Measurements from ENCODE around the gene HAAO. TPM values are rescaled to one million over a fixed set of nuclear protein-coding genes. Genes with fewer than 3 reads are reported as not detected.

Gene HAAO
- total RNA-seq (0.30 and 0.39 TPM in 2 replicates), polyA plus RNA-seq (0.43 and 0.79 TPM in 2 replicates)

- Histone ChIP-seq H3K9me3 (ENCODE audit: low read depth) (no peaks in the 10 kb centered on the region), H3K27ac (no peak within 1 kb of the TSS), H3K27me3 (peaks cover 16% of the 10 kb centered on the region), H3K4me1 (ENCODE audit: low read depth) (no peaks in the 10 kb centered on the region), H3K36me3 (no peaks in the 10 kb centered on the region), H3K4me3 (peak within 1 kb of the TSS; percentile 20)
- peak; percentile 33 to 54 for DNase-seq (ENCODE audit: low read depth in 1 of 2, low spot score in 1 of 2)
- TF ChIP-seq, protein P1, sequence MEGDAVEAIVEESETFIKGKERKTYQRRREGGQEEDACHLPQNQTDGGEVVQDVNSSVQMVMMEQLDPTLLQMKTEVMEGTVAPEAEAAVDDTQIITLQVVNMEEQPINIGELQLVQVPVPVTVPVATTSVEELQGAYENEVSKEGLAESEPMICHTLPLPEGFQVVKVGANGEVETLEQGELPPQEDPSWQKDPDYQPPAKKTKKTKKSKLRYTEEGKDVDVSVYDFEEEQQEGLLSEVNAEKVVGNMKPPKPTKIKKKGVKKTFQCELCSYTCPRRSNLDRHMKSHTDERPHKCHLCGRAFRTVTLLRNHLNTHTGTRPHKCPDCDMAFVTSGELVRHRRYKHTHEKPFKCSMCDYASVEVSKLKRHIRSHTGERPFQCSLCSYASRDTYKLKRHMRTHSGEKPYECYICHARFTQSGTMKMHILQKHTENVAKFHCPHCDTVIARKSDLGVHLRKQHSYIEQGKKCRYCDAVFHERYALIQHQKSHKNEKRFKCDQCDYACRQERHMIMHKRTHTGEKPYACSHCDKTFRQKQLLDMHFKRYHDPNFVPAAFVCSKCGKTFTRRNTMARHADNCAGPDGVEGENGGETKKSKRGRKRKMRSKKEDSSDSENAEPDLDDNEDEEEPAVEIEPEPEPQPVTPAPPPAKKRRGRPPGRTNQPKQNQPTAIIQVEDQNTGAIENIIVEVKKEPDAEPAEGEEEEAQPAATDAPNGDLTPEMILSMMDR (IDR thresholded peaks at IDR 0.05; ENCODE audit: low read depth, low read length), result peak; percentile 22
Measured at GRCh38 chr2:42792583-42793333, at the start of gene HAAO. HAAO (minus strand) TSS chr2:42792583; CDS start chr2:42792536, 47 bp downstream.

DNA sequence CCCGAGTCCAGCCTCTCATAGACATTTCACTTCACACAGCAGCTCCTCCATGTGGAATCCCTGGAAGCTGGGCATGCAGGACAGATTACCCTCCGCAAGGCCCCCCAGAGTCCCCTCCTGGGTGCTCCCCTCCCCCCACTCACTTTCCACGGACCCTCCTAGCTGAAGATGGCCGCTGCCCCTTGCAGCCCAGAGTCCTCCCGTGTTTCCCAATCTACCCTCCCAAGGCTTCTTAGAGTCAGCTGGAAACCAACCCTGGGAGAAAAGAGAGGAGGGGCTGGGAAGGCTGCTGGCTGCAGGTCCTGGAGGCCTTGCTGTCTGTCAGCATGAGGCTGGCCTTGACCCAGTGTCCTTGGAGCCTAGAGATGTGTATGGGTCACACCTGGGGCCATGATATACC, 49.0 kb upstream of the HAAO start:
- no peaks in the 10 kb centered on the region for H3K27me3 ChIP-seq
- TF ChIP-seq, protein P1 (IDR thresholded peaks at IDR 0.05; ENCODE audit: low read depth, low read length), result no peak

DNA sequence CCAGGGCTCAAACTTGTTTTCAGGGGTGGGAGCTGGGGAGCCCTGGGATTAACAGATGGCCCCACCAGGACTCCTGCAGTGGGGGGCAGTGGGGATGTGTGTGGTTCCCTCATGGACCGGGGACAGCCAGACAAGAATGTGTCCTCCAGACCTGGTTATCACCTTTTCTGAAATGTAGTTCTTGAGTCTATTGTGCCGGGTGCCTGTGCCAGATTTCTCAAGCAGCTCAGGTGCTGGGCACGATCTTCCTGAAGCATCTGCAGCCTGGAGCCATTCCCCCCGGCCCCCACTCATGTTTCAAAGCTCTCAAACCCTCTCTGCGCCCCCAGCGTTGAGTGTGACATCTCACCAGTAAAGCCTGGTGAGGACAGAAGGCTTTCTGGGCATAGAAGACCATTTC, 48.4 kb upstream of the HAAO start:
- no peak overlapping the region for H3K4me3 ChIP-seq
- no peaks in the 10 kb centered on the region for H3K4me1 ChIP-seq (ENCODE audit: low read depth)
- H3K27ac ChIP-seq, result no peak overlapping the region
- H3K9me3 ChIP-seq (ENCODE audit: low read depth), result no peaks in the 10 kb centered on the region
- no peaks in the 10 kb centered on the region for H3K36me3 ChIP-seq
- no peaks in the 10 kb centered on the region for H3K27me3 ChIP-seq
- DNase-seq (ENCODE audit: low read depth in 1 of 2, low spot score in 1 of 2), result no peak
- TF ChIP-seq, protein P1 (IDR thresholded peaks at IDR 0.05; ENCODE audit: low read depth, low read length), result no peak

More for the DNA sequence above, 49.0 kb upstream of the HAAO start:
- Histone ChIP-seq H3K36me3 (no peaks in the 10 kb centered on the region), H3K9me3 (ENCODE audit: low read depth) (no peaks in the 10 kb centered on the region), H3K4me3 (no peak overlapping the region), H3K4me1 (ENCODE audit: low read depth) (no peaks in the 10 kb centered on the region), H3K27ac (no peak overlapping the region)
- DNase-seq (ENCODE audit: low read depth in 1 of 2, low spot score in 1 of 2), result no peak

DNA sequence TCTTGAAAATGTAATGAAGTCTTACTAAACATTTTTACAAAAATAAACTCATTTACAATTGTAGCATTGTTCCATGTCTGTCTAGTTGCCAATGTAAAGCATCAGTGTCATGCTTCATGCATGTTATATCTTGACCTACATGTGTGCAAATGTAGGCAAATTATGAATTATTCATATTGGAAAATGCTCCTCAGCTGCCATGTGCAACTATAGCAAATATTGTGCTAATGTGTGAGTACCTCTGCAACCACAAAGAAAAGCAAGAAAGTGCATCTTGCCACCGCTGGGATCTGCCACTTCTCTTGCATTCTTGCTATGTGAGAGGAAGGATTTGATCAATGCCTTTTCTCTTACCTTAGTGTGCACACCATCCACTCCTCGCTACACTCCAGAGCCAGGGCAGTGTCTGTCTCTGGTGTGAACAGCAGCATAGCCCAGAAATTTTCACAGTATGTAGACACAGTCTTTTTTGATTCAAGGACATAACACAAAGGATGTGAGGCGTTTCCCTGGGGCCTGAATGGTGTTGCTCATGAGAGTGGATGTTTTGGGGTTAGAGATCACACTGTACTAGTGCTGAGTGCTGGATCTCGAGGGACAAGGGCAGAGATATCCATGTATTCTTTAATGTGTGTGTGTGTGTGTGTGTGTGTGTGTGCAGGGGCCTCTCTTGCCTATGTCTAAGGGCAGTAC, 47.6 kb upstream of the HAAO start:
- peak in 1 of 2 donors; percentile 15 for DNase-seq (ENCODE audit: low read depth in 1 of 2, low spot score in 1 of 2)
- Histone ChIP-seq H3K27ac (no peak overlapping the region), H3K27me3 (no peaks in the 10 kb centered on the region), H3K4me1 (ENCODE audit: low read depth) (no peaks in the 10 kb centered on the region), H3K4me3 (no peak overlapping the region), H3K36me3 (no peaks in the 10 kb centered on the region), H3K9me3 (ENCODE audit: low read depth) (no peaks in the 10 kb centered on the region)
- TF ChIP-seq, protein P1 (IDR thresholded peaks at IDR 0.05; ENCODE audit: low read depth, low read length), result no peak

DNA sequence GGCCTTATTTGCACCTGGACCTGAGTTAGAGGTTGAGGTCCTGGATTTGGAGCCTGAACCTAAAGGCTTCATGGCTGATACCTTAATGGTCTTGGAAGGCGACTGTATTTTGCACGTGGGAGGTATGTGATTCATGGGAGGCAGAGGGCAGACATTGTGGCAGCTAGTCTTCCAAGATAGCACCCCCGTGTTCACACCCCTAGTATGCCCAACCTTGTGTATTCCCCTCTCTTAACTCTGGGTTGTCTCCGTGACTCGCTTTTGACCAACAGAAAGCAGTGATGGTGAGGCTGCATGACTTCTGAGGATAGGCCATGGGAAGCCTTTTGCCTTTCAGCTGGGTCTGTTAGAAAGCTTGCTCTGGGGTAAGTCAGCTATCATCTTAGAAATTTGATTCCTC, 45.8 kb upstream of the HAAO start:
- Histone ChIP-seq H3K9me3 (ENCODE audit: low read depth) (no peaks in the 10 kb centered on the region), H3K4me1 (ENCODE audit: low read depth) (no peaks in the 10 kb centered on the region), H3K27me3 (no peaks in the 10 kb centered on the region), H3K36me3 (no peaks in the 10 kb centered on the region), H3K27ac (no peak overlapping the region), H3K4me3 (no peak overlapping the region)
- TF ChIP-seq, protein P1 (IDR thresholded peaks at IDR 0.05; ENCODE audit: low read depth, low read length), result no peak
- no peak for DNase-seq (ENCODE audit: low read depth in 1 of 2, low spot score in 1 of 2)
